NCI-H1417 (cell line): ENCODE results near the gene NETO2.

ENCODE experiments used
- DNase-seq, 3 experiments: peaks; one replicate each; lab custom pipeline; 2025; lab: John Stamatoyannopoulos, UW

NETO2 gene

GRCh38 chr16:47045023-47045422 lies 98.7 kb downstream of the NETO2 start:
- no peak for DNase-seq

- no peak for DNase-seq
These were observed 99.6 kb downstream of the NETO2 start for GRCh38 chr16:47043970-47044684.

DNA sequence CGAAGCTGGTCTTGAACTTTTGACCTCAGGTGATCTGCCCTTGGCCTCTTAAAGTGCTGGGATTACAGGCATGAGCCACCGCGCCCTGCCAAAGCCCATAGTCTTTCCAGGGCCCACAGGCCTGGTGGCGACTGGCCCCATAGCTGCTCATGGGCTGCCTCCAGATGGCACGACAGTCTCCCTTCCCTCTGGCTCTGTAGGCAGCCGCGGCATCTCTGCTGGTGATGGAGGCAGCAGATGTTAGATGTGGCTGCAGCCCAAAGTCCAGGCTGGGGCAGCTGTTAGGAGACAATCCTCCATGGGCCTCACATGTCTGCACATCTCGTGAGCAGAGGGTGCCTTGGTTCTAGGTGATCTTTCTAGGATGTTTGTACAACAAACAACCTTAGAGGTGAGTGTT lies 100.5 kb downstream of the NETO2 start:
- no peak for DNase-seq

GRCh38 chr16:47037746-47038458 lies 105.8 kb downstream of the NETO2 start:
- peak; percentile 62 to 84 (median 78) for DNase-seq

DNA sequence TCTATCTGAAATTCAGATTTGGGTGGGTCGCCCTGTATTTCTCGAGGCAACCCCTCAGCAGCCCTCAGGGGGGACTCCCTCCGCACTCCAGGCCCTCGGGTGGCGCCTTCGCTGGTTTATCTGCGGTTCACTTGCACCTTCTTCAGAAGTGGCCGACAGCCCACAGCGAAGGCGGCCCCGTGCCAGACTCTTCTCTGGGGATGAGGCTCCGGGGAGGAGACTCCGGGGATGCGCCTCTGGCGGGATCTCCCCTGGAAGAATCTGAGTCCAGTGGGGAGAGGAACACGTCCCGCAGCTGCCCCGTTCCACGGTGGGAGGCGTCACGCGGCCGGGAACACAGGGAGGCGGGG lies 106.4 kb downstream of the NETO2 start:
- DNase-seq: no peak

DNA sequence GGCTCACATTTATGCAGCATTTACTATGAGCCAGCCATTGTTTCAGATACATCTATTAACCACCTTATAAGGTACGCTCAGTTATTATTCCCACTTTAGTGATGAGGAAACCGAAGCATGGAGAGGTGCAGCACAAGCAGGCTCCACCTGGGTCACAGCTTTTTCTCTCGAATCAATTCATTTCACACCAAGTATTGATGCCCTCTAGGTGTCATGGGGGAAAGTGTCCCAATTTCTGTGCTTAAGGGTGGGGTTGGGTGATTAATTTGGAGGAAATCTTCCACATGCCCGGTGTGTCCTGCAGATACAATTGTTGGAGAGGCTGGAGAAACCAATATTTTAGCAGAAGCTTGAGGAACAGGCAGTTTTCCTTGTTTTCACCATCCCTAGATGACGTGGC lies 107.5 kb downstream of the NETO2 start:
- peak in 1 of 3 experiments; percentile 5 for DNase-seq

DNA sequence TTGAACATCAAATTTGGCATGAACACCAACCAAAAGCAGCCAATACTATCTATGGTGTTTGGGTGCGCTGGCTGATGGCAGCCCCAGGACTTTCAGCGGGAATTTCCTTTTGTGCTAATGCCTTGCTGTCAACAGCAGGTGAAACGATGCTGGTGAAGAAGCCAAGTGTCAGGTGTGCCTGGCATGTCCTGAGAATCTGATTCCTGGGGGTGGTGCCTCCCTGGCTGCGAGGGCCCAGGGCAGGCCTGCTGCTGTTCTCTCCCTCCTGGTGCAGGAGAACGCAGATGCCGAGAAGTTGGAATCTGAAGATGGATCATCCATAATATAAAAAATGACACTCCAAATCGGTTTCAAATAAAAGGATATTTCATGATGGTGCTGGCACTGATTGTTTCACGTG lies 108.3 kb downstream of the NETO2 start:
- DNase-seq: no peak

DNA sequence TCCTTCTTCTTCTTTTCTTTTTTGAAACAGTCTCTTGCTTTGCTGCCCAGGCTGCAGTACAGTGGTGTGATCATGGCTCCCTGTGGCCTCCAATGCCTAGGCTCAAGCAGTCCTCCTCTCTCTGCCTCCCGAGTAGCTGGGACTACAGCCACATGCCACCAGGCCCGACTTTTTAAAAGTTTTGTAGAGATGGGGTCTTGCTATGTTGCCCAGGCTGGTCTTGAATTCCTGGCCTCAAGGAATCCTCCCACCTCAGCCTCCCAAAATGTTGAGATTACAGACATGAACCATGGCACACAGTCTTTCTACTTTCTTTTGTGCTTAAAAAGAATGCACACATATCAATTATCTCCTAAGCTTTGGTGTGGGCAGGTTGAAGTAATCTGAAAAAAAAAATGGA lies 109.3 kb downstream of the NETO2 start:
- no peak for DNase-seq

GRCh38 chr16:47033176-47033575 lies 110.6 kb downstream of the NETO2 start:
- no peak for DNase-seq

DNA sequence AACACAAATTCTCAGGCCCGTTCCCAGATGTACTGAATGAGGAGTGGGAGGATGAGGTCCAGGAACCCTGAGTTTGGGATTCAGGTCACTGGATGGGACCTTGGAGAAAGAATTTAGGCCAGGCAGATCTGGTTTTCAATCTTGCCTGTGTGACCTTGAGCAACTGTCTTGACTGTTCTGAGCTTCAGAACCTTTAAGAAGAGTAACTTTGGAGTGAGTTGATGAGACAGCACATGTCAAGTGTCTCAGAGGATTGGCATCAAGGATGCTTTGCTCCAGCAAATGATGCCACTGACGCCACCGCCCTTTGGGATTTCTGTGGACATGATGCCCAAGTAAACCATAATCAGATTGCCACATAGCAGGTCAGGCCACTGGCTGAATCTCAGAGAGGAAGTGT lies 114.0 kb downstream of the NETO2 start:
- no peak for DNase-seq

- no peak for DNase-seq
These were observed 114.9 kb downstream of the NETO2 start for GRCh38 chr16:47028767-47029377.
